DND-41 (cell line): ENCODE measurements around the gene PBX3.

Source experiments
- ATAC-seq: fragments of 200-7000 bp; cut with Tn5 transposase; 3 replicates; pipeline ENCODE4 v1.9.1; 2021; ENCODE audit warnings: low read depth; ENCODE audit not compliant: insufficient read depth
- DNase-seq: peaks from one replicate; pipeline ENCODE4 v3.0.0-alpha.2; 2020
- H2AFZ ChIP-seq: 2 replicates; pipeline ENCODE4 v1.6.0; 2012; ENCODE audit warnings: low read depth, low read length
- H3K27ac ChIP-seq: 2 replicates; pipeline ENCODE4 v1.5.1; 2012; ENCODE audit warnings: low read length, inconsistent platforms
- H3K27me3 ChIP-seq: fragments of 200-600 bp; sonication (generic); 2 replicates; pipeline ENCODE4 v1.6.0; 2012; ENCODE audit warnings: low read length, mild to moderate bottlenecking, inconsistent platforms; ENCODE audit not compliant: insufficient read depth, poor library complexity
- H3K36me3 ChIP-seq: 2 replicates; pipeline ENCODE4 v1.5.1; 2012; ENCODE audit warnings: low read length, inconsistent platforms; ENCODE audit not compliant: insufficient read depth
- H3K4me1 ChIP-seq: 2 replicates; pipeline ENCODE4 v1.5.1; 2012; ENCODE audit warnings: mild to moderate bottlenecking, low read length; ENCODE audit not compliant: insufficient read depth
- H3K4me2 ChIP-seq: 2 replicates; pipeline ENCODE4 v1.6.0; 2012; ENCODE audit warnings: mild to moderate bottlenecking, moderate library complexity, low read length, inconsistent platforms; ENCODE audit not compliant: insufficient read depth
- H3K4me3 ChIP-seq, 2 experiments: fragments of 200-600 bp in 1 of 2; shearing (Covaris generic) in 1 of 2; 2 replicates each; pipeline ENCODE4 v1.5.1; 2012 to 2016; ENCODE audit warnings: inconsistent platforms in 2 of 2, low read length in 2 of 2, mild to moderate bottlenecking in 2 of 2, low read depth in 1 of 2, moderate library complexity in 1 of 2
- H3K79me2 ChIP-seq: 2 replicates; pipeline ENCODE4 v1.6.0; 2012; ENCODE audit warnings: low read length, inconsistent platforms; ENCODE audit not compliant: insufficient read depth
- H3K9ac ChIP-seq: 2 replicates; pipeline ENCODE4 v1.6.0; 2012; ENCODE audit warnings: low read depth, mild to moderate bottlenecking, inconsistent platforms, low read length, moderate library complexity
- H3K9me3 ChIP-seq: 2 replicates; pipeline ENCODE4 v1.5.1; 2012; ENCODE audit warnings: low read length, moderate library complexity, mild to moderate bottlenecking, inconsistent platforms; ENCODE audit not compliant: insufficient read depth, severe bottlenecking
- H4K20me1 ChIP-seq: 2 replicates; pipeline ENCODE4 v1.6.0; 2012; ENCODE audit warnings: low read length; ENCODE audit not compliant: insufficient read depth
- EZH2 ChIP-seq: IDR thresholded peaks from 3 replicates; pipeline ENCODE4 v1.6.1; 2012; ENCODE audit warnings: borderline replicate concordance, low read depth, mild to moderate bottlenecking, moderate library complexity, low read length, inconsistent platforms; ENCODE audit not compliant: severe bottlenecking
- TF ChIP-seq, protein P1 (sequence below): IDR thresholded peaks from 2 replicates; pipeline ENCODE4 v1.5.1; 2012; ENCODE audit warnings: borderline replicate concordance, low read length, moderate library complexity, mild to moderate bottlenecking; ENCODE audit not compliant: poor library complexity, severe bottlenecking; ENCODE audit errors: extremely low read depth

The PBX3 gene

DNA sequence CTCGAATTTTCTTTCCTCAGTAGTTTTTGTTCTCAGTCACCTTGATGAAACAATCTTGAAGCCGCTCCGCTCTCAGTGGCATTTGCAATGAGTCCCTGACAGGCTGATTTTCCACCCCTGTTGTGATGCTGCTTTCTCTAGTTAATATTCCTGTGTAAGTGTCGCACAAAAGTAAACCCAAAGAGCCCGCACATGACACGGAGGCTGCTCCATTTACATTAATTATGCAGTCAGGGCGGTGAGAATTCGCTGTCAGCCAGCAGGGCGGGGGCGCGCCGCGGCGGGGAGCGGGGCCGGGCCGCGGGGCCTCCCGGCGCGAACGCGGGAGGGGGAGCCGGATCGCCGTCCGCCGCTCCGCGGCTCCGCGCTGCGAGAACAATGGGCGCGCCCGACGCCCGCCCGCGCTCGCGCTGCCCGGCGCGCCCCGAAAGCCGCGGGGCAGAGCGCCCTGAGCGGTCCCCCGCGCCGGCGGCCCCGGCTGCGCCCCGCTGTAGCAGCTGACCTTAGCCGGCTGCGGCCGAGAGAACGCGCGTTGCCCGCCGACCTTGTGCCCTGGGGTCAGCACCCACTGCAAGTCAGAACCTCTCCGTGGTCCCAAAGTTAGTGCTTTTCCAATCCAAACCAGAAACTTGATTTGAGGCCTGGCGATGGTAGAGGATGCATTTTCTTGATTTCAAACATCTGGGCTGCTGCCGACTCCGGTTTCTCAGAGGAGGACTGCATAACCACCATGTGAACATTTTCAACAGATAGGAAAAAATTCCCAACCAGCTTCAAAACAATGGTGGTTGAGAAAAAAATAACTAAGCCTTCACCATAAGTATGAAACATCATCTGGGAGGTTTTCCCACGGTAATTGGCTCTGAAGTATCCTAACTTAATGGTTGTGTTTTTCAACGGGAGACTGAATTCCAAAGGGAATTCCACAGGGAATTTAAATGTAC lies 142.6 kb downstream of the PBX3 start:
- TF ChIP-seq, protein P1, sequence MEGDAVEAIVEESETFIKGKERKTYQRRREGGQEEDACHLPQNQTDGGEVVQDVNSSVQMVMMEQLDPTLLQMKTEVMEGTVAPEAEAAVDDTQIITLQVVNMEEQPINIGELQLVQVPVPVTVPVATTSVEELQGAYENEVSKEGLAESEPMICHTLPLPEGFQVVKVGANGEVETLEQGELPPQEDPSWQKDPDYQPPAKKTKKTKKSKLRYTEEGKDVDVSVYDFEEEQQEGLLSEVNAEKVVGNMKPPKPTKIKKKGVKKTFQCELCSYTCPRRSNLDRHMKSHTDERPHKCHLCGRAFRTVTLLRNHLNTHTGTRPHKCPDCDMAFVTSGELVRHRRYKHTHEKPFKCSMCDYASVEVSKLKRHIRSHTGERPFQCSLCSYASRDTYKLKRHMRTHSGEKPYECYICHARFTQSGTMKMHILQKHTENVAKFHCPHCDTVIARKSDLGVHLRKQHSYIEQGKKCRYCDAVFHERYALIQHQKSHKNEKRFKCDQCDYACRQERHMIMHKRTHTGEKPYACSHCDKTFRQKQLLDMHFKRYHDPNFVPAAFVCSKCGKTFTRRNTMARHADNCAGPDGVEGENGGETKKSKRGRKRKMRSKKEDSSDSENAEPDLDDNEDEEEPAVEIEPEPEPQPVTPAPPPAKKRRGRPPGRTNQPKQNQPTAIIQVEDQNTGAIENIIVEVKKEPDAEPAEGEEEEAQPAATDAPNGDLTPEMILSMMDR, result no peak
- no peak for TF ChIP-seq EZH2
- no peak for ATAC-seq

DNA sequence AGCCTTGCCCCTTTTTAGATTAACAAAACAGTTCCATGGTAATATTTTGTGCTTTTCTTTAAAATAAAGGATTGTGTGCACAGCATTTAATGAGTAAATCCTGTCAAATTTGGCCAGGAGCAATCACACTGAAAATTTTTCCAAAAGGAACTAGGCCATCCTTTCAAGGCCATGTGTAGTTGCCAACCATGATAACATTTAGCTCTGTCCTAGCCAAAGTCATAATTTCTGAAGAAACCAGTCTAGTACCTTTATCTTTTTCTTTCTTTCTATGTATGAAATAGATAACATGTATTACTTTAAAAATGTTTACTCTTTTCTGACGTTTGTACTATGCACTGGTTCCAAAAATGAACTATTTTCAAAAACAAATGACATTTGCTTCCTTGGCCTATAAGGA lies 143.7 kb downstream of the PBX3 start:
- no peak for ATAC-seq
- Histone ChIP-seq H3K79me2 (no peaks in the 10 kb centered on the region), H3K9me3 (no peaks in the 10 kb centered on the region), H4K20me1 (peaks cover 3% of the 10 kb centered on the region; the same call in 1 of the 2 replicates), H2AFZ (no peak overlapping the region), H3K9ac (no peak overlapping the region), H3K4me3 (no peak overlapping the region), H3K27ac (no peak overlapping the region), H3K4me2 (no peak overlapping the region), H3K4me1 (no peaks in the 10 kb centered on the region), H3K36me3 (no peaks in the 10 kb centered on the region), H3K27me3 (no peaks in the 10 kb centered on the region)
- no peak for DNase-seq
- no peak for TF ChIP-seq EZH2
- TF ChIP-seq, protein P1, result no peak

More for the DNA sequence above, 142.6 kb downstream of the PBX3 start:
- no peak overlapping the region for H3K4me2 ChIP-seq
- H2AFZ ChIP-seq, result no peak overlapping the region
- H3K36me3 ChIP-seq, result no peaks in the 10 kb centered on the region
- H3K4me1 ChIP-seq, result 0 out of 2 replicates have a peak, but pooled peaks cover 3% of the 10 kb centered on the region
- no peaks in the 10 kb centered on the region for H3K9me3 ChIP-seq
- no peaks in the 10 kb centered on the region for H3K27me3 ChIP-seq
- H3K27ac ChIP-seq, result no peak overlapping the region
- peaks cover 3% of the 10 kb centered on the region; the same call in 1 of the 2 replicates for H4K20me1 ChIP-seq
- H3K9ac ChIP-seq, result no peak overlapping the region
- H3K4me3 ChIP-seq, result no peak overlapping the region
- peaks cover 2% of the 10 kb centered on the region; the same call in 1 of the 2 replicates for H3K79me2 ChIP-seq
- no peak for DNase-seq

DNA sequence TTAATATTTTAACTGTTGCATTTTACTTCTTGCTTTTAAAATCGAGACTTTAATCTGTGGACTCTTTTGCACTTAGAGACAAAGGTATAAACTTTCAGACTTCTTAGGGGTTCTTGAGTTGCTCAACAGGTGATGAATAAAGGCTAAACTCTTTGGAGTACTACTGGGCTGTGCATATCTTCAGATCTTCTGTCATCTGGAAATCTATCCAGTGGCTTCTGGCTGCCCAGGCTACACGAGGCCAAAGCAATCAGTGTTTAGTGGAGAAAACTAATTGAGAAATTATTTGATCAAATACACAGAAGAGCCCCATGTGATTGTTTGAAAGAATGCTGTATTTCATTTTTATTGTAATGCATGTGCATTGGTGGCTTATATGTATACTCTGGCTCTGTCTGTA lies 146.1 kb downstream of the PBX3 start:
- H3K27me3 ChIP-seq, result no peaks in the 10 kb centered on the region
- TF ChIP-seq EZH2, result no peak
- TF ChIP-seq, protein P1, result no peak
- peaks cover 3% of the 10 kb centered on the region; the same call in 1 of the 2 replicates for H4K20me1 ChIP-seq
- H3K9me3 ChIP-seq, result no peaks in the 10 kb centered on the region
- no peak overlapping the region for H3K27ac ChIP-seq
- no peak overlapping the region for H3K4me2 ChIP-seq
- no peaks in the 10 kb centered on the region for H3K79me2 ChIP-seq
- DNase-seq (no peak), ATAC-seq (no peak)
- H3K36me3 ChIP-seq, result no peaks in the 10 kb centered on the region
- no peak overlapping the region for H3K4me3 ChIP-seq
- H3K9ac ChIP-seq, result no peak overlapping the region
- H3K4me1 ChIP-seq, result no peaks in the 10 kb centered on the region
- no peak overlapping the region for H2AFZ ChIP-seq
